CD14-positive monocyte (primary cell): ENCODE results near the gene VAMP5. TPM values are rescaled to one million over a fixed set of nuclear protein-coding genes. Genes with fewer than 3 reads are reported as not detected.

ENCODE experiments used
- DNase-seq, 3 donors: peaks; one replicate each; pipeline ENCODE4 v3.0.0-alpha.2; 2011 to 2022
- H2AFZ ChIP-seq: 2 replicates; pipeline ENCODE4 v1.6.0; 2012; ENCODE audit warnings: mild to moderate bottlenecking, low read depth, low read length, inconsistent platforms; ENCODE audit not compliant: insufficient read depth, poor library complexity, severe bottlenecking
- H3K27ac ChIP-seq, 2 donors: 1 replicate in 1 of 2; 2 replicates in 1 of 2; pipeline ENCODE4 v1.5.1; 2012 to 2013; ENCODE audit warnings: low read length in 2 of 2, control low read depth in 1 of 2, inconsistent platforms in 1 of 2, low read depth in 1 of 2, mild to moderate bottlenecking in 1 of 2
- H3K27me3 ChIP-seq, 2 donors: one replicate each; pipeline versions ENCODE4 v1.6.0 to v1.6.1; 2011 to 2013; ENCODE audit warnings: low read length in 2 of 2; ENCODE audit not compliant: control insufficient read depth in 2 of 2, insufficient read depth in 2 of 2
- H3K36me3 ChIP-seq, 2 donors: replicated peaks in 1 of 2; 1 replicate in 1 of 2; 2 replicates in 1 of 2; pipeline versions ENCODE4 v1.5.1 to v1.6.1; 2012 to 2013; ENCODE audit warnings: low read length in 2 of 2, control low read depth in 1 of 2, inconsistent platforms in 1 of 2, mild to moderate bottlenecking in 1 of 2; ENCODE audit not compliant: insufficient read depth in 2 of 2, control insufficient read depth in 1 of 2
- H3K4me1 ChIP-seq, 2 donors: 1 replicate in 1 of 2; 2 replicates in 1 of 2; pipeline versions ENCODE4 v1.5.1 to v1.6.1; 2012 to 2013; ENCODE audit warnings: low read length in 2 of 2, control low read depth in 1 of 2, inconsistent platforms in 1 of 2, mild to moderate bottlenecking in 1 of 2, moderate library complexity in 1 of 2; ENCODE audit not compliant: insufficient read depth in 2 of 2, control insufficient read depth in 1 of 2
- H3K4me2 ChIP-seq: replicated peaks from 2 replicates; pipeline ENCODE3; 2012; ENCODE audit warnings: low read length, moderate library complexity, mild to moderate bottlenecking; ENCODE audit not compliant: poor library complexity, severe bottlenecking; ENCODE audit errors: extremely low read depth
- H3K4me3 ChIP-seq, 3 experiments: fragments of 200-600 bp in 1 of 3; sonication (generic) in 1 of 3; replicated peaks in 1 of 3; 1 replicate in 2 of 3; 2 replicates in 1 of 3; pipeline ENCODE4 v1.5.1; 2011 to 2013; ENCODE audit warnings: low read length in 3 of 3, mild to moderate bottlenecking in 3 of 3, control low read depth in 2 of 3, low read depth in 2 of 3, inconsistent platforms in 1 of 3, moderate library complexity in 1 of 3
- H3K79me2 ChIP-seq: 2 replicates; pipeline ENCODE4 v1.6.0; 2012; ENCODE audit warnings: mild to moderate bottlenecking, control low read depth, inconsistent platforms, low read length, moderate library complexity; ENCODE audit not compliant: insufficient read depth
- H3K9ac ChIP-seq: 2 replicates; pipeline ENCODE4 v1.6.0; 2017; ENCODE audit warnings: low read length, mild to moderate bottlenecking; ENCODE audit not compliant: insufficient read depth, poor library complexity, severe bottlenecking
- H3K9me3 ChIP-seq, 2 donors: replicated peaks in 1 of 2; 1 replicate in 1 of 2; 2 replicates in 1 of 2; pipeline versions ENCODE4 v1.5.1 to v1.6.1; 2012 to 2013; ENCODE audit warnings: low read length in 2 of 2, control low read depth in 1 of 2; ENCODE audit not compliant: control insufficient read depth in 1 of 2, insufficient read depth in 1 of 2
- H4K20me1 ChIP-seq: 2 replicates; pipeline ENCODE4 v1.6.0; 2012; ENCODE audit warnings: mild to moderate bottlenecking, low read length, control low read depth, moderate library complexity; ENCODE audit not compliant: insufficient read depth
- H3K27ac Mint-ChIP-seq, 7 donors: one replicate each; pipeline ENCODE4 v1.8.0; 2020; ENCODE audit warnings: mild to moderate bottlenecking in 7 of 7, mixed read lengths in 7 of 7, moderate library complexity in 6 of 7, inconsistent platforms in 2 of 7
- H3K27me3 Mint-ChIP-seq, 3 donors: one replicate each; pipeline ENCODE4 v1.8.0; 2021 to 2022; ENCODE audit warnings: low read depth in 3 of 3, mild to moderate bottlenecking in 3 of 3, mixed read lengths in 3 of 3, moderate library complexity in 3 of 3, inconsistent platforms in 1 of 3
- H3K36me3 Mint-ChIP-seq, 2 donors: one replicate each; pipeline ENCODE4 v1.8.0; 2020; ENCODE audit warnings: mixed read lengths in 2 of 2, inconsistent platforms in 1 of 2, mild to moderate bottlenecking in 1 of 2
- H3K4me1 Mint-ChIP-seq: one replicate; pipeline ENCODE4 v1.8.0; 2020; ENCODE audit warnings: mild to moderate bottlenecking, mixed read lengths
- H3K4me3 Mint-ChIP-seq, 2 donors: one replicate each; pipeline ENCODE4 v1.8.0; 2020; ENCODE audit warnings: mild to moderate bottlenecking in 2 of 2, mixed read lengths in 2 of 2, moderate library complexity in 1 of 2
- H3K9me3 Mint-ChIP-seq, 7 donors: one replicate each; pipeline ENCODE4 v1.8.0; 2020 to 2022; ENCODE audit warnings: mixed read lengths in 7 of 7, mild to moderate bottlenecking in 6 of 7, moderate library complexity in 6 of 7, inconsistent platforms in 2 of 7
- WGBS: methylation state at CpG from one replicate; pipeline ENCODE4 v1.1.5; 2013; ENCODE audit warnings: missing lambda C conversion rate; ENCODE audit not compliant: insufficient coverage; 5-methylcytosine and 5-hydroxymethylcytosine counted together
- intact Hi-C, 2 donors: fragments of 100-400 bp; cut with micrococcal nuclease; formaldehyde crosslinking; loops; one replicate each; pipeline versions ENCODE4 v1.15.0 to v1.15.1; 2023
- polyA plus RNA-seq, 3 donors: library from polyadenylated mRNA; depleted of rRNA in 1 of 3; unstranded in 2 of 3; stranded (reverse) in 1 of 3; fragments of 300-500 nt in 2 of 3; fragments of >200 nt in 1 of 3; fragmentation: Illumina TruSeq in 2 of 3; gene quantifications; 1 replicate in 2 of 3; 2 replicates in 1 of 3; pipeline ENCODE4 v1.2.3, GENCODE V29; 2012 to 2021
- TF ChIP-seq, protein P1 (sequence below): fragments of 200-600 bp; IDR thresholded peaks from one replicate; pipeline ENCODE4 v1.8.0; 2022; ENCODE audit warnings: antibody characterized with exemption, mild to moderate bottlenecking

Gene VAMP5
- polyA plus RNA-seq, 3 donors: 154 to 251 (median 171) TPM

DNA sequence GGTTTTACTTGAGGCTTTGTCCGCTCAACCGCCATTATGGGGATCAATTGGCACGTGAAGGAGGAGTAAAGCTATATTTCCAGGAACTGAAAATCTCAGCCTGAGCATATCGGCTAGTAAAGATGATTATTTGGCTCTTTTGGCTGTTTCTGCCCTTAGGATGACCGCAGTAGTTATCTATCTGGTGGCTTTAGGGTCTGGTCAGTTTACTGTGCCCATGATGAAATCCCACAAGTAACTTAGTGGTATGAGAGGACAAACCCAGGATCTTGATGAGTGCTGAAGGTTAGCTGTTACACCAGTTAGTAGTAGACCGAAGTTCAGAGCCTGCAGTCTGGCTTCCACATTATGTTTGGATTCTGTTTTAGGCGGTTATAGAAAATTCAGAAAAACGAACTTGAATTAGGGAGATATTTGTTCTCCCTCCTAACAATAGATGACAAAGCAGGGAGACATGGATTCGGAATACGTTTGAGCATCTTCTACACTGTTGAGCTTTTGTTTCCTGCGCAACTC, 44.0 kb upstream of the VAMP5 start:
- H3K36me3 Mint-ChIP-seq: peaks cover 44 to 47% of the 10 kb centered on the region in 2 donors
- Histone ChIP-seq H3K27me3 (no peaks in the 10 kb centered on the region), H3K9me3 (no peaks in the 10 kb centered on the region), H3K36me3 (peaks cover 37 to 48% of the 10 kb centered on the region in 2 donors), H3K4me2 (peak overlapping the region; percentile 92), H3K9ac (peak overlapping the region; percentile 87), H2AFZ (no peak overlapping the region), H3K4me3 (peak overlapping the region; percentile 68 to 99 (median 95)), H3K79me2 (peaks cover 74% of the 10 kb centered on the region), H3K27ac (peak overlapping the region; percentile 88 to 98), H3K4me1 (peaks cover 33 to 53% of the 10 kb centered on the region in 2 donors), H4K20me1 (peaks cover 62% of the 10 kb centered on the region)
- 0% methylated on average over 8 of the region's 11 CpGs for WGBS
- H3K9me3 Mint-ChIP-seq: no peaks in the 10 kb centered on the region
- peak overlapping the region; percentile 91 to 95 for H3K4me3 Mint-ChIP-seq
- intact Hi-C loops: no loop called here
- peak overlapping the region in 6 of 7 donors; percentile 70 to 97 (median 92) for H3K27ac Mint-ChIP-seq
- DNase-seq: no peak
- peaks cover 44% of the 10 kb centered on the region for H3K4me1 Mint-ChIP-seq
- TF ChIP-seq, protein P1, sequence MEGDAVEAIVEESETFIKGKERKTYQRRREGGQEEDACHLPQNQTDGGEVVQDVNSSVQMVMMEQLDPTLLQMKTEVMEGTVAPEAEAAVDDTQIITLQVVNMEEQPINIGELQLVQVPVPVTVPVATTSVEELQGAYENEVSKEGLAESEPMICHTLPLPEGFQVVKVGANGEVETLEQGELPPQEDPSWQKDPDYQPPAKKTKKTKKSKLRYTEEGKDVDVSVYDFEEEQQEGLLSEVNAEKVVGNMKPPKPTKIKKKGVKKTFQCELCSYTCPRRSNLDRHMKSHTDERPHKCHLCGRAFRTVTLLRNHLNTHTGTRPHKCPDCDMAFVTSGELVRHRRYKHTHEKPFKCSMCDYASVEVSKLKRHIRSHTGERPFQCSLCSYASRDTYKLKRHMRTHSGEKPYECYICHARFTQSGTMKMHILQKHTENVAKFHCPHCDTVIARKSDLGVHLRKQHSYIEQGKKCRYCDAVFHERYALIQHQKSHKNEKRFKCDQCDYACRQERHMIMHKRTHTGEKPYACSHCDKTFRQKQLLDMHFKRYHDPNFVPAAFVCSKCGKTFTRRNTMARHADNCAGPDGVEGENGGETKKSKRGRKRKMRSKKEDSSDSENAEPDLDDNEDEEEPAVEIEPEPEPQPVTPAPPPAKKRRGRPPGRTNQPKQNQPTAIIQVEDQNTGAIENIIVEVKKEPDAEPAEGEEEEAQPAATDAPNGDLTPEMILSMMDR: no peak
- H3K27me3 Mint-ChIP-seq: no peaks in the 10 kb centered on the region

DNA sequence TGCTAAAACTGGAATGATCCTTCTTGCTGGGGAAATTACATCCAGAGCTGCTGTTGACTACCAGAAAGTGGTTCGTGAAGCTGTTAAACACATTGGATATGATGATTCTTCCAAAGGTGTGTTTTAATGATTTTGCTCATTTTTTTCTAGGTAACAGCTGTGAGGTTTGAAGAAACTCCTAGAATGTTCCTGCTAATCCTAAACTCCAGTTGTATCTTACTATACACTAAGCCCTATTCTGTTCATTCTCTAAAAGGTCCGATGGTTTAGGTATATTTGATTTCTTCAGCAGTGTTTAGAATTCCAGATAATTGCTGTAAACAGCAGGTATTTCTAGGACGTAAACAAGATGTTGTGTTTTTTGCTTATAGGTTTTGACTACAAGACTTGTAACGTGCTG, 43.0 kb upstream of the VAMP5 start:
- no peak for DNase-seq
- peaks cover 72% of the 10 kb centered on the region for H4K20me1 ChIP-seq
- H3K9ac ChIP-seq: no peak overlapping the region
- Mint-ChIP-seq H3K27me3 (no peaks in the 10 kb centered on the region), H3K4me3 (no peak overlapping the region), H3K4me1 (peaks cover 35% of the 10 kb centered on the region), H3K27ac (peak overlapping the region in 1 of 7 donors; percentile 30), H3K9me3 (no peaks in the 10 kb centered on the region), H3K36me3 (peaks cover 49 to 54% of the 10 kb centered on the region in 2 donors)
- peaks cover 69% of the 10 kb centered on the region for H3K79me2 ChIP-seq
- WGBS: 37% methylated on average over 3 of the region's 4 CpGs
- no peaks in the 10 kb centered on the region for H3K9me3 ChIP-seq
- no peaks in the 10 kb centered on the region for H3K27me3 ChIP-seq
- H3K4me2 ChIP-seq: peak overlapping the region; percentile 92
- TF ChIP-seq, protein P1: no peak
- H2AFZ ChIP-seq: no peak overlapping the region
- peak overlapping the region in 2 of 3 experiments; percentile 95 to 99 for H3K4me3 ChIP-seq
- peaks cover 27 to 45% of the 10 kb centered on the region in 2 donors for H3K4me1 ChIP-seq
- peak overlapping the region in 1 of 2 donors; percentile 88 for H3K27ac ChIP-seq
- peaks cover 46 to 58% of the 10 kb centered on the region in 2 donors for H3K36me3 ChIP-seq
- intact Hi-C loops: no loop called here
